Measurements from ENCODE around the gene OR51B5. TPM values are rescaled to one million over a fixed set of nuclear protein-coding genes. Genes with fewer than 3 reads are reported as not detected.

Gene OR51B5, protein sequence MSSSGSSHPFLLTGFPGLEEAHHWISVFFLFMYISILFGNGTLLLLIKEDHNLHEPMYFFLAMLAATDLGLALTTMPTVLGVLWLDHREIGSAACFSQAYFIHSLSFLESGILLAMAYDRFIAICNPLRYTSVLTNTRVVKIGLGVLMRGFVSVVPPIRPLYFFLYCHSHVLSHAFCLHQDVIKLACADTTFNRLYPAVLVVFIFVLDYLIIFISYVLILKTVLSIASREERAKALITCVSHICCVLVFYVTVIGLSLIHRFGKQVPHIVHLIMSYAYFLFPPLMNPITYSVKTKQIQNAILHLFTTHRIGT
- 0.11 and 0.26 TPM in 2 replicates for total RNA-seq

DNA sequence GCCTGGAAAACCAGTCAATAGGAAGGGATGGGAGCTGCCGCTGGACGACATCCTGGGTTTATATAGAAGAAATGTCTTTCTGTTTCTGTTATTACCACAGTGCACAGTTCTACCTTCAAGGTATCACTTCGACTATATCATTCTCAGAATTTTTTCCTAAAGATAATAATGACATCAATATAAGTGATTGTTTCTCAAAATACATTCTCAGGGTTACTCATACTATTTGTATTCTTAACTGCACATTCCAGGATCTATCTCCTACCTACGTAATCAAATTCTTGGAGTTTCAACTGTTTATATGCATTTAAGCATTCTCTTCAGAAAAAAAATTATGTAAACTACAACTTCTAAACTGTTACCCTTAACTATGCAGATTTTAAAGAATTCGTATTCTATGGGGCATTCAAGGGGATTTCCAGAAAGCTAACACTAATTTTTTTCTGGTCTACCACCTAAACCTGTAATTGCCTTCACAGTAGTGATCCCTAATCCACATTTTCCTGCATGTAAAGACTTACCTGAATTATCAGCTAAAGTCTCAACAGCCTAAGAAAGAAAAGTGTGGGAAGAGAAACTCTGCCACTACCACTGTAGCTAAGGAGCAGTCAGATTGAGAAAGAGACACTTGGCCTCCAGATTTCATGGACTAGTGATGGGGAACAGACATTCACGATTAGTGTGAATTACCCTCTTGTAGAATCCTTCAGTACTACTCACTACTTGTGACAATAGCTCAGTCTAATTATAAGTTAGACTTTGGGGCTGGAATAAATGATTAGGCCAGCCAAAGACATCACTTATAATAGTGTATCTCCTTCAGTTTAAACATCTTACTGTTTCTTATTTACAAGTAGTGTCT is at the start of gene OR51B5:
OR51B5 (minus strand) TSS at position 51 of the 862 bp plus-strand sequence; CDS start at position 51, 0 bp downstream.

DNA sequence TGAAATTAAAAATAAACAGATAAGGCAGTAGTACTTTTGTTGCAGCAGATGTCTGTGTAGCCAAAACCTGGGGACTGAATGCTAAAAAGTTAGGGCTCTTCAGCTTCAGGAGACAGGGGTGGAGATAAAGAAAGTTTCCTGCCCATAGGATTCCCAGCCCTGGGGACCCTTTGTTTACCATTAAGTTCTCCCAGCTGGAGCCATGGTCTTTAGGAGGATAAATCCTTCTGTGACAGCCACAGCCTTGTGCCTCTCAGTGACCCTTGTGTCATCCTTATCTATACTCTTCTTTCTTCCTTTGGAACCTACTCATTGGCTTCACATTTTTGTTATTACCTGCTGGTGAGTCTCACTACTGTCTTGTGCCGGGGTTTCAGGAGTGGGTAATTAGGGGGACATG is 40.3 kb upstream of the OR51B5 start, which contains the start of gene OR51M1:
OR51M1 (plus strand) TSS at position 237 of the 400 bp plus-strand sequence. CDS start 5,587 bp downstream, outside the sequence.

DNA sequence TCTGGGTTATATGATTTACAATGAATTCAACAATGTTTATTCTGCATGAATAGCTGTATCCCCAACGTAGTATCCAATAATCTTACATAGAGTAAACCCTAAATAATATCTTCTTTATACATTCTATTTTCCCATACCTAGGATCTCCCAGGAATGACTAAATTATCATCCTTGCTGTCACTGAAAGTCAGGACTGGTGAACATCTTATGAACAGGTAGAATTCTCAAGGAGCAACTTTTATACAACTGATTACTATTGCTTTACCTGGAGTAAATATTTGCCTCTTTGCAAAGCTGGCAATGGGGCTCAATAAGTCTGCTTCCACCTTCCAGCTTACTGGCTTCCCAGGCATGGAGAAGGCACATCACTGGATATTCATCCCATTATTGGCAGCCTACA is 7.9 kb upstream of the OR51B5 start, which contains the start of gene OR51B6:
OR51B6 (plus strand) TSS at position 301 of the 400 bp plus-strand sequence; CDS start at position 301, 0 bp downstream.

DNA sequence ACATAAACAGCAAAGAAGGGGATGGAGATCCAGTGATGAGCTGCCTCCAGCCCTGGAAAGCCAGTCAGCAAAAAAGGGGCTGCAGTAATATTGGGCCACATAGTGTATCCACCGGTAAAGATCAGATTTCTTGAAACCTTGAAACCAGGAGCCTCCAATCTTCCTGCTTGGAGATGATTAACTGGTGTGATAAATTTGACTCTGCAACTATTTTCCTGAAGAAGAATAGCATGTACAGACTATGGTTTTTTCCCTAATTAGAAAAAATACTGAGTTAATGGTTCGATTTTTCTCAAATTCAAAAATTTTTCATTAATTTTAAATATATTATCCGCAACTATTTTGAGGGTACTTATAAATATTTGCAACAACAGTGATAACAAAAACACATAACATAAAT is 19.1 kb downstream of the OR51B5 start, which contains the start of gene OR51B2:
OR51B2 (minus strand) TSS at position 101 of the 400 bp plus-strand sequence; CDS start at position 101, 0 bp downstream.

DNA sequence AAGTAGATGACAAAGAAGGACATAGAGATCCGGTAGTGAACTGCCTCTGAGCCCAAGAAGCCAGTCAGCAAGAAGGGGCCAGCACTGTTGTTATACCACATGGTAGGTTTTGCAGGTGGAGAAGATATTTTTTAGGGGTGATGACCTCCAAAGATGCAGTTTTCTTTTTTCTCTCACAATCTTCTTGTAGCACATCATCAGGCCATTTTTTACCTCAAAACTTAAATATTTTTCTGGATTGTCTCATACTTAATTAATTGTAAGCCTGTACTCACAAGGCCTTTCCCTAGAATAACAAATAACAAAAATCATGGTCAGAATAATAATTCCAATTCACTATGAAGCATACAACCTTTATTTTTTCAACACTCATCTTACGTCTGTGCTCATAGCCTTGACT is 41.5 kb downstream of the OR51B5 start, which contains the start of gene OR51B4:
OR51B4 (minus strand) TSS at position 101 of the 400 bp plus-strand sequence; CDS start at position 101, 0 bp downstream.

Small RNA genes within 50 kb of the gene (small RNA-seq; reads per million reads assigned to genes)
- gene AC104389.3 = not detected

Other genes with a start within 250 kb of the OR51B5 start
- not detected in 2 replicates for gene OR52A5, start 205.2 kb downstream of the OR51B5 start, total RNA-seq
- gene OR52A1, start 188.8 kb downstream of the OR51B5 start, total RNA-seq = not detected in 2 replicates
- not detected in 2 replicates for gene OR51V1, start 142.8 kb downstream of the OR51B5 start, total RNA-seq
- gene HBB, start 116.5 kb downstream of the OR51B5 start, total RNA-seq = not detected in 2 replicates
- not detected in 2 replicates for gene HBD, start 109.0 kb downstream of the OR51B5 start, total RNA-seq
- not detected in 2 replicates for gene HBG1, start 93.7 kb downstream of the OR51B5 start, total RNA-seq
- gene HBG2, start 88.7 kb downstream of the OR51B5 start, total RNA-seq = not detected in 2 replicates
- not detected in 2 replicates for gene HBE1, start 73.6 kb downstream of the OR51B5 start, total RNA-seq
- not detected in 2 replicates for gene OR51B4, start 41.6 kb downstream of the OR51B5 start, total RNA-seq
- gene OR51B2, start 19.2 kb downstream of the OR51B5 start, total RNA-seq = not detected in 2 replicates
- not detected in 2 replicates for gene OR51B6, start 8.0 kb upstream of the OR51B5 start, total RNA-seq
- gene OR51M1, start 40.3 kb upstream of the OR51B5 start, total RNA-seq = not detected in 2 replicates
- gene OR51Q1, start 78.6 kb upstream of the OR51B5 start, total RNA-seq = not detected in 2 replicates
- 0.22 TPM in 1 of 2 replicates, not detected in the other for gene OR51I1, start 98.0 kb upstream of the OR51B5 start, total RNA-seq
- not detected in 2 replicates for gene OR51I2, start 105.8 kb upstream of the OR51B5 start, total RNA-seq
- gene OR52D1, start 145.2 kb upstream of the OR51B5 start, total RNA-seq = not detected in 2 replicates
- 0.11 and 0.13 TPM in 2 replicates for gene UBQLN3, start 166.4 kb upstream of the OR51B5 start, total RNA-seq
- 0.39 and 0.65 TPM in 2 replicates for gene UBQLNL, start 173.2 kb upstream of the OR51B5 start, total RNA-seq
- gene OR52H1, start 205.0 kb upstream of the OR51B5 start, total RNA-seq = 0.65 and 1.0 TPM in 2 replicates
- gene OR52B6, start 237.4 kb upstream of the OR51B5 start, total RNA-seq = not detected in 2 replicates